Measurements from ENCODE around the gene GMCL2. TPM values are rescaled to one million over a fixed set of nuclear protein-coding genes. Genes with fewer than 3 reads are reported as not detected.

GMCL2 gene
- polyA plus RNA-seq, 1 donor (not counting 4 experiments of a cell fraction or from before 2014, with no cell fraction given): not detected

GRCh38 chr5:178218237-178218776 lies 31.1 kb upstream of the GMCL2 start:
- DNase-seq (ENCODE audit: low read depth, low spot score): no peak
- Histone ChIP-seq H3K9me1 (ENCODE audit: control insufficient read depth, extremely low read depth, insufficient read depth, low read length) (peaks cover 2% of the 10 kb centered on the region), H3K79me2 (ENCODE audit: control insufficient read depth, insufficient read depth, low read length) (no peaks in the 10 kb centered on the region), H3K4me1 (ENCODE audit: control insufficient read depth, extremely low read depth, insufficient read depth, low read length) (no peaks in the 10 kb centered on the region), H2AFZ (ENCODE audit: control insufficient read depth, low read length) (no peak overlapping the region), H3K27me3 (ENCODE audit: control insufficient read depth, extremely low read depth, insufficient read depth, low read length) (no peaks in the 10 kb centered on the region), H3K4me2 (ENCODE audit: control insufficient read depth, extremely low read depth, insufficient read depth, low read depth, low read length) (no peak overlapping the region), H3K27ac (ENCODE audit: control insufficient read depth, insufficient read depth, low read length) (no peak overlapping the region), H4K20me1 (ENCODE audit: control insufficient read depth, extremely low read depth, insufficient read depth, low read length) (peaks cover 8% of the 10 kb centered on the region), H3K36me3 (ENCODE audit: control insufficient read depth in 2 of 2, extremely low read depth in 1 of 2, insufficient read depth in 2 of 2, low read length in 2 of 2) (peaks cover 16 to 24% of the 10 kb centered on the region in 2 experiments), H3K9ac (ENCODE audit: control insufficient read depth, extremely low read depth, insufficient read depth, low read length) (no peak overlapping the region), H3K4me3 (ENCODE audit: control insufficient read depth in 2 of 3, extremely low read depth in 1 of 3, insufficient read depth in 2 of 3, low read depth in 1 of 3, low read length in 3 of 3) (no peak overlapping the region), H3K9me3 (ENCODE audit: control insufficient read depth, low read depth, low read length) (no peaks in the 10 kb centered on the region)
- dilution Hi-C loops (cut with MboI; ENCODE audit: extremely low pct_ligation_motif_present, low sequenced_read_pairs): no loop called here
- no peak for TF ChIP-seq CTCF (optimal IDR thresholded peaks at IDR 0.05 in 1 of 3, IDR thresholded peaks at IDR 0.05 in 1 of 3, conservative IDR thresholded peaks at IDR 0.05 in 1 of 3; ENCODE audit: extremely low read depth in 1 of 3, insufficient read depth in 2 of 3, low read length in 3 of 3)
- no peak for FAIRE-seq

GRCh38 chr5:178216779-178217178 lies 29.6 kb upstream of the GMCL2 start:
- no peak for DNase-seq (ENCODE audit: low read depth, low spot score)
- Histone ChIP-seq H3K27ac (ENCODE audit: control insufficient read depth, insufficient read depth, low read length) (no peak overlapping the region), H3K27me3 (ENCODE audit: control insufficient read depth, extremely low read depth, insufficient read depth, low read length) (no peaks in the 10 kb centered on the region), H3K79me2 (ENCODE audit: control insufficient read depth, insufficient read depth, low read length) (no peaks in the 10 kb centered on the region), H3K4me3 (ENCODE audit: control insufficient read depth in 2 of 3, extremely low read depth in 1 of 3, insufficient read depth in 2 of 3, low read depth in 1 of 3, low read length in 3 of 3) (no peak overlapping the region), H3K9me3 (ENCODE audit: control insufficient read depth, low read depth, low read length) (no peaks in the 10 kb centered on the region), H3K9me1 (ENCODE audit: control insufficient read depth, extremely low read depth, insufficient read depth, low read length) (peaks cover 4% of the 10 kb centered on the region), H3K4me2 (ENCODE audit: control insufficient read depth, extremely low read depth, insufficient read depth, low read depth, low read length) (no peak overlapping the region), H4K20me1 (ENCODE audit: control insufficient read depth, extremely low read depth, insufficient read depth, low read length) (peaks cover 15% of the 10 kb centered on the region), H3K9ac (ENCODE audit: control insufficient read depth, extremely low read depth, insufficient read depth, low read length) (no peak overlapping the region), H2AFZ (ENCODE audit: control insufficient read depth, low read length) (no peak overlapping the region), H3K4me1 (ENCODE audit: control insufficient read depth, extremely low read depth, insufficient read depth, low read length) (no peaks in the 10 kb centered on the region), H3K36me3 (ENCODE audit: control insufficient read depth in 2 of 2, extremely low read depth in 1 of 2, insufficient read depth in 2 of 2, low read length in 2 of 2) (peaks cover 31 to 36% of the 10 kb centered on the region in 2 experiments)
- TF ChIP-seq CTCF (optimal IDR thresholded peaks at IDR 0.05 in 1 of 3, IDR thresholded peaks at IDR 0.05 in 1 of 3, conservative IDR thresholded peaks at IDR 0.05 in 1 of 3; ENCODE audit: extremely low read depth in 1 of 3, insufficient read depth in 2 of 3, low read length in 3 of 3) (no peak), EZH2 (IDR thresholded peaks at IDR 0.05; ENCODE audit: low read length) (no peak)
- no peak for FAIRE-seq
- dilution Hi-C loops (cut with MboI; ENCODE audit: extremely low pct_ligation_motif_present, low sequenced_read_pairs): no loop called here
